Measurements from ENCODE around the gene ATG4A.
A peak's percentile ranks its signal among the peaks of the same experiment; 100 is the strongest.

Gene ATG4A

DNA sequence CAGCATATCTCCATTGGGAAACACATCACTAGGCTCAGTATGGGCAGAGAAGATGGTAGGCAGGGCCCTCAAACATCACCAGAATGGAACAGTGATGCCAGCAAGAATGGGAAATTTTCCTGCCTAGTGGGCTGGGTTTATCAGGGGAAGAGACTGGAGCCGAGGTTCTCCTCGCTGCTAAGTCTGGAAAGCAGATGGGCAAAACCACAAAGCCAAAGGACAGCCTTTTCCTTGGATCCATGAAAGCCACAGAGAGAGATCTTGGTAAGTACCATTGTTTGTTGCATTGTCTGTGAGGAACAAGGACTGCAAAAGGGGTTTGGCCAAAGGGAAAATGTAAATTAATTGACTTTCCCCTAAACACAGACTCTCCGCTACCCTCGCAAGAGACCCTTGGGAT is 80.1 kb downstream of the ATG4A start:
- DNase-seq: no peak

DNA sequence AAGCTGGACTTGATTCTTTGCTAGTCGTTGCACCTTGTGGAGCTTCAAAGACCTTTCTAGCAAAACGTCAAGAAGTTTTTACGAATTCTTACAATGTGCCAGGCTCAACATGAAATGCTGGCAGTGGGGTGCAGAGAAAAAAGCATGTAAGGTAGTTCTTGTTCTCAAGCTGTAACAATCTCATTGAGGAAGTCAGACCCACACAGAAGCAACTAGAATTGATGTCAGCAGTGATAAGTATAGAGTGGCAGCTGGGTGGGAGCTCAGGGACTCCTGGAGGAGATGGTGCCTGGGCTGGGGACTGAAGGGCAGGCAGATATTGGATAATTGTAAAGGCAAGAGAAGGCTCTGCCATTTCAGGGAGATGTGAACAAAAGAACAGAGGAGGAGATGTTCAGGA is 82.3 kb downstream of the ATG4A start:
- no peak for DNase-seq

DNA sequence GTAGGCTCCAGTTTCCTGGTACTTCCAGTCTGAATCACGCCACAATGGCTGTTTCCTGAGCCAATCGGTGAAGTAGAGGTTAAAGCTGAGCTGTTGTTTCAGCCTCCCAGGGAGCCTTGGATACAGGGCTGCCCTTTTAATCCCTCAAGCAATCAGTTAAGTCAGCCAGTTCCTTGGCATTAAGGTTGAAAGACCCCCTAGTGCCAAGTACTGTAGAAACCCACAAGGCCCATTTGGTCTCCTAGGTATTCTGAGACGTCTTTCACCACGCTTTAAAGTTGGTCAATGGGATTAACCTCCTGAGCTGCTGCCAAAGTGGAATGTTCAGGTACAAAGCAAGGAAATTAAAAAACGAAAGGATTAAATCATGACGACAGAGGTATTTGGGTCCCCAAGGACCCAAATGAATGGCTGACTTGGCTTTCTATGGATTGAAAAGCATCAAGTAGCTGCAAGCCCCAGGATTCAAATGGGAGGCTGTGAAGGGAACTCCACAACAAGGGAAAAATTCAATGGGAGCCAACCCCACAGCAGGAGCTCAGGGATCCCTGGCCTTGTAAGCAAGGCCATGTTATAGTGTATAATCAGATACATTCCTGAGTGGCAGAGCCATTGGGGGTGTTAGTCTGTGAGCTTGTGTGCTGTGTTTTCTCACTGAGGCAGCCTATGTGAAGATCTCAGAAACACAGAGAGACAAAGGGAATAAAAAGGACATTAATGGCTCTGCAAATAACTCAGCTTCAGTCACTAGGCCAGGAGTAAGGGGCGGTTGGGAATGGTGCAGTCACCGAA is 86.0 kb downstream of the ATG4A start:
- no peak for DNase-seq

DNA sequence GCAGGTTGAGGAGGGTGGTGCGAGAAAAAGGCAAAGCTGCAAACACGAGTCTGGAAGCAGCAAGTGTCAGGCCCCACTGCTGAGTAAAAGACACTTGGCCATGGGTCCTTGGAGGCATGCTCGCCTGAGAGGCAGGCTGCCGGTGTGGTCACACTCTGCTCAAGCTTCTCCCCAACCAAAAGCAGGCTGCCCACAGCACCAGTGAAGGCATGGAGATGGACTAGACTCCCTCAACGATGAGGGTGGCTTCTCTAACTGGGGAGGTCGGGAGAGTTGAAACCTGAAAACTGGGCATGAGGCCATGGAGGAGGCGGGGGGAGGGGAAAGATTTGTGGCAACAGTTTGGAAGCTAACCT is 86.5 kb downstream of the ATG4A start:
- DNase-seq: no peak

DNA sequence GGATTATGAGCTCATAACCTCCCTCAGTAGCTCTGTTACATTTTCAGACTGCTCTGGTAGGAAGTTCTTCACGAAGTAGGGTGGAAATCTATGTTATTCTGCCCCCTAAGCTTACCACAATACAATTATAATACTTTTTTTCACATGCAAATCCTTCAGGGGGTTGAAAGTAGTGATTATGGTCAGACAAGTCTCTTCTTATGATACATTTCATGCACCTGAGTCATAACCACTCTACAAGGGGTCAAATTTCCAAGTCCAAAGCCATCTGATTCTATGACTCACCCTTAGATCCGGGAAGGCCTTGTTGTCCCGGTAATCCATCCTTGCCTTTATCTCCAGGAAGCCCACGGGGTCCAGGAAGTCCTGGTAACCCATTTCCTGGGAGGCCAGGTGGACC is 95.2 kb downstream of the ATG4A start:
- no peak for DNase-seq

DNA sequence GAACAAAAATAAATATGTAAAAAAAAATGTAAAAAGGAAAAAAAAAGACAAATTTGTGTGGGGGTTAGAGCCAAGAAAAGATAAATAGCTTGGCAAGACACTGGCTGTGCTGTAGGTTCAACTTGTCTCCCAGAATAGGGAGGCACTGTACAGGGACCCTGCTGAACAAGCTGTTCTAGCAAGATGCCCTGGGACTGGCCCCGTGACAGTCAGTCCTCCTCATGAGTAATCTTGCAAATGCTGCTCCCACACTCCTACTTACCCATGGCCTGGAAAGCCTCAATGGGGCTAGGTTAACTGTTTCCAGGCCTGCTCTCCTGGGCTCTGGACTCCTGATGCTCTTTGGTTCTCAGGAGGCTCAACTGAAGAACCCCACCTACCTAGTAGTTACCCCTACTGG is 106.8 kb downstream of the ATG4A start:
- no peak for DNase-seq

DNA sequence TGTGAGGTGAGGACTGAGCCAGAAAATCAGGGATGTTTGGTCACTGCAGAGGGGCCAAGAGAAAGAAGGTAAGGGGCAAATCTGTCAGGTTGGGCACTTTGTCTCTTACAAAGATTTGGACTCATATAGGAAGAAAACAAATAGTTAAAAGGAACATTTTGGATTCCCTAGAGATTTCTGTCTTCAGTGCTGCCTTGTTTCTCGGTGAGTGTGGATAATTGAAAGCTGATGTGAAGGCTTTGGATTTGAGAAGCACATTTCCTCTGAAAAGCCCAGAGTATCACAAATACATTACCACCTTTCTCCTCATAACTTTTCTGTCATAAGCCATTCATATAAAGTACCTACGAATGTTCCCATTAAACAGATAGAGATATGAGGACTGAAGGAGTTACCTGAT is 107.5 kb downstream of the ATG4A start:
- DNase-seq: no peak

DNA sequence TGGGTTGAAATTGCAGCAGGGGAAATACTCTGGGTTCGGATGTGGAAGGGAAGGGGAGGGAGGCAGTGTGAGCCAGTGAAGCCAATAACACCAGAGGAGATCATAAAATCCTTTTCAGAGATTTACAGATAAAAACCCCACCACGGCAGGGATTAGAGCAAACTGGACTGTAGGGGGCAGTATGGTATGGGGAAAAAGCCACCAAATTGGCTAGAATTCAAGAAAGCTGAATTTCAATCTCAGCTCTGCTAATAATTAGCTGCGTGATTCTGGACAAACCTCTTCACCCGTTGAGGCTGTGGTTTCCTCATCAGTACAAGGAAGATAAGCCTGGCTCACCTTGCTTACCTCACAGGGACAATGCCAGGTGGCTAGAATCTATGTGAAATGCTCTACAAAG is 108.1 kb downstream of the ATG4A start:
- DNase-seq: peak in 1 of 2 donors; percentile 4

DNA sequence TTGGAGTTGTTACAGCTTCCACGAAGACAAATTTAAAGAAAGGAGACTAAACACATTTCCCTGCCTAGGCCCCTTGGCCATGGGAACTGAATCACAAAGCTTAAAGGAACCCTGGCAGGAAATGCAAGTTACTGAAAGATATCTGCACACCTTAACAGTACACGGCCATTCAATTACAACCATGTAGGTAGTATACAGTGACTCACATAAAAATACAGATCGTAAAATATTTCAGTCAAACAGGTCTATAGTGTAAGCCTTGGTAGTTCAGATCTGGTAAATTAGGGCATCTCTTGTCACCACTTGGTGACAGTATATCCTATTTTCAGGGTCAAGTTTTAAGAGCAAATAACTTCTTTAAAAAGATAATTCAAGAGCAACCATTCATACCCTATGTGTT is 112.0 kb downstream of the ATG4A start:
- DNase-seq: no peak

Data from hippocampal formation (tissue), 2 donors.